SHP77 treated with DMSO at 0.1 percent for 48 hours (cell line): Measurements from ENCODE around the gene OXLD1.
"Not testable (repeated sequence)": the region's sequence is repeated elsewhere in the genome, so short reads cannot be mapped to it uniquely, and the experiment has no call there.

Experiments used
- DNase-seq: peaks from one replicate; lab custom pipeline; 2025; lab: John Stamatoyannopoulos, UW

The OXLD1 gene

GRCh38 chr17:81682565-81683207 is 16.3 kb upstream of the OXLD1 start:
- no peak for DNase-seq

- no peak for DNase-seq
Measured at GRCh38 chr17:81681672-81682071, 15.3 kb upstream of the OXLD1 start.

- DNase-seq, result no peak
Measured at GRCh38 chr17:81680150-81680549, 13.7 kb upstream of the OXLD1 start.

GRCh38 chr17:81676906-81677305 is 10.5 kb upstream of the OXLD1 start:
- peak; percentile 27 for DNase-seq

GRCh38 chr17:81675515-81676221 is 9.3 kb upstream of the OXLD1 start:
- DNase-seq, result not testable (repeated sequence)

- no peak for DNase-seq
Measured at GRCh38 chr17:81673561-81674258, 7.3 kb upstream of the OXLD1 start.

GRCh38 chr17:81672954-81673353 is 6.5 kb upstream of the OXLD1 start:
- no peak for DNase-seq

- no peak for DNase-seq
Measured at GRCh38 chr17:81672504-81672903, 6.1 kb upstream of the OXLD1 start.

- no peak for DNase-seq
Measured at GRCh38 chr17:81667754-81668153, 1.3 kb upstream of the OXLD1 start.

- no peak for DNase-seq
Measured at GRCh38 chr17:81666092-81666341, 388 bp downstream of the OXLD1 start.

- peak; percentile 59 for DNase-seq
Measured at GRCh38 chr17:81665205-81666091, 957 bp downstream of the OXLD1 start.

GRCh38 chr17:81664051-81664470 is 2.3 kb downstream of the OXLD1 start:
- DNase-seq, result no peak

- DNase-seq, result no peak
Measured at GRCh38 chr17:81662002-81662401, 4.4 kb downstream of the OXLD1 start.

GRCh38 chr17:81660441-81660840 is 6.0 kb downstream of the OXLD1 start:
- DNase-seq, result no peak

GRCh38 chr17:81659038-81659437 is 7.4 kb downstream of the OXLD1 start:
- no peak for DNase-seq

GRCh38 chr17:81656835-81657234 is 9.6 kb downstream of the OXLD1 start:
- DNase-seq, result no peak

- DNase-seq, result no peak
Measured at GRCh38 chr17:81656118-81656743, 10.2 kb downstream of the OXLD1 start, which contains the start of gene PDE6G. Gene PDE6G, minus strand, starts transcription at chr17:81656542. Its CDS starts 3,237 bp downstream, at chr17:81653305.

GRCh38 chr17:81655378-81656117 is 10.9 kb downstream of the OXLD1 start:
- no peak for DNase-seq

- DNase-seq, result no peak
Measured at GRCh38 chr17:81652906-81653771, 13.3 kb downstream of the OXLD1 start.

GRCh38 chr17:81651692-81652091 is 14.7 kb downstream of the OXLD1 start:
- peak; percentile 22 for DNase-seq
